Activated B cell treated with CpG ODN at 0.5 μM for 24 hours (primary cell): ENCODE measurements around the gene PTPRR. TPM values are rescaled to one million over a fixed set of nuclear protein-coding genes. Genes with fewer than 3 reads are reported as not detected.

Experiments
- ATAC-seq: fragments of 200-7000 bp; cut with Tn5 transposase; one replicate; pipeline ENCODE4 v1.10.0; 2021; ENCODE audit warnings: low read depth, mild to moderate bottlenecking, moderate library complexity
- CTCF ChIA-PET: fragments of 350-600 bp; sonication (Branson Sonifier 250); formaldehyde crosslinking; loops from one replicate; lab custom pipeline; 2021; ENCODE audit warnings: antibody characterized with exemption; lab: Charles Lee
- POLR2A ChIA-PET: fragments of 350-600 bp; sonication (Branson Sonifier 250); formaldehyde crosslinking; loops from one replicate; lab custom pipeline; 2021; ENCODE audit warnings: antibody characterized with exemption; lab: Charles Lee
- DNase-seq: peaks from one replicate; pipeline ENCODE4 v3.0.0; 2022
- H3K27ac Mint-ChIP-seq: one replicate; pipeline ENCODE4 v1.8.0; 2020; ENCODE audit warnings: mixed read lengths
- H3K27me3 Mint-ChIP-seq: one replicate; pipeline ENCODE4 v1.8.0; 2021; ENCODE audit warnings: mixed read lengths
- H3K36me3 Mint-ChIP-seq: one replicate; pipeline ENCODE4 v1.8.0; 2021; ENCODE audit warnings: low read depth, mixed read lengths
- H3K4me1 Mint-ChIP-seq: one replicate; pipeline ENCODE4 v1.8.0; 2021; ENCODE audit warnings: mixed read lengths
- H3K4me3 Mint-ChIP-seq: one replicate; pipeline ENCODE4 v1.8.0; 2020; ENCODE audit warnings: mild to moderate bottlenecking, mixed read lengths
- H3K9me3 Mint-ChIP-seq: one replicate; pipeline ENCODE4 v1.8.0; 2020; ENCODE audit warnings: mixed read lengths
- intact Hi-C: fragments of 100-400 bp; cut with micrococcal nuclease; formaldehyde crosslinking; loops from one replicate; pipeline ENCODE4 v1.15.1; 2024
- total RNA-seq: library from RNA; stranded (reverse); gene quantifications from 2 replicates; pipeline ENCODE4 v1.2.3, GENCODE V29; 2022
- TF ChIP-seq, protein P1 (sequence below): fragments of 200-600 bp; IDR thresholded peaks from one replicate; pipeline ENCODE4 v1.8.0; 2022; ENCODE audit warnings: antibody characterized with exemption, mild to moderate bottlenecking

The PTPRR gene
- total RNA-seq, 1 donor from 2014 or later: not detected

DNA sequence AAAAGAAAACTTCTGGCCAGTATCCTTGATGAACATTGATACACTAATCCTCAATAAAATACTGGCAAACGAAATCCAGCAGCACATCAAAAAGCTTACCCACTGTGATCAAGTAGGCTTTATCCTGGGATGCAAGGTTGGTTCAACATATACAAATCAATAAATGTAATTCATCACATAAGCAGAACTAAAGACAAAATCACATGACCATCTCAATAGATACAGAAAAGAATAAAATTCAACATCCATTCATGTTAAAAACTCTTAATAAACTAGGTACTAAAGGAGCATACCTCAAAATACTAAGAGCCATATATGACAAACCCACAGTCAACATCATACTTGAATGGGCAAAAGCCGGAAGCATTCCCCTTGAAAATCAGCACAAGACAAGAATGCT, 211.5 kb downstream of the PTPRR start:
- Mint-ChIP-seq H3K27ac (no peak overlapping the region), H3K9me3 (no peaks in the 10 kb centered on the region), H3K27me3 (peaks cover 7% of the 10 kb centered on the region), H3K4me1 (no peaks in the 10 kb centered on the region), H3K4me3 (no peak overlapping the region), H3K36me3 (no peaks in the 10 kb centered on the region)
- CTCF ChIA-PET: interaction anchor here (1.5 kb wide), 1 partner anchor 12 kb away, joined by 3 read pairs; no protein-coding TSS in a partner anchor
- no peak for DNase-seq
- ATAC-seq: no peak
- intact Hi-C loops: no loop called here
- POLR2A ChIA-PET: no interaction called here
- TF ChIP-seq, protein P1, sequence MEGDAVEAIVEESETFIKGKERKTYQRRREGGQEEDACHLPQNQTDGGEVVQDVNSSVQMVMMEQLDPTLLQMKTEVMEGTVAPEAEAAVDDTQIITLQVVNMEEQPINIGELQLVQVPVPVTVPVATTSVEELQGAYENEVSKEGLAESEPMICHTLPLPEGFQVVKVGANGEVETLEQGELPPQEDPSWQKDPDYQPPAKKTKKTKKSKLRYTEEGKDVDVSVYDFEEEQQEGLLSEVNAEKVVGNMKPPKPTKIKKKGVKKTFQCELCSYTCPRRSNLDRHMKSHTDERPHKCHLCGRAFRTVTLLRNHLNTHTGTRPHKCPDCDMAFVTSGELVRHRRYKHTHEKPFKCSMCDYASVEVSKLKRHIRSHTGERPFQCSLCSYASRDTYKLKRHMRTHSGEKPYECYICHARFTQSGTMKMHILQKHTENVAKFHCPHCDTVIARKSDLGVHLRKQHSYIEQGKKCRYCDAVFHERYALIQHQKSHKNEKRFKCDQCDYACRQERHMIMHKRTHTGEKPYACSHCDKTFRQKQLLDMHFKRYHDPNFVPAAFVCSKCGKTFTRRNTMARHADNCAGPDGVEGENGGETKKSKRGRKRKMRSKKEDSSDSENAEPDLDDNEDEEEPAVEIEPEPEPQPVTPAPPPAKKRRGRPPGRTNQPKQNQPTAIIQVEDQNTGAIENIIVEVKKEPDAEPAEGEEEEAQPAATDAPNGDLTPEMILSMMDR: no peak

DNA sequence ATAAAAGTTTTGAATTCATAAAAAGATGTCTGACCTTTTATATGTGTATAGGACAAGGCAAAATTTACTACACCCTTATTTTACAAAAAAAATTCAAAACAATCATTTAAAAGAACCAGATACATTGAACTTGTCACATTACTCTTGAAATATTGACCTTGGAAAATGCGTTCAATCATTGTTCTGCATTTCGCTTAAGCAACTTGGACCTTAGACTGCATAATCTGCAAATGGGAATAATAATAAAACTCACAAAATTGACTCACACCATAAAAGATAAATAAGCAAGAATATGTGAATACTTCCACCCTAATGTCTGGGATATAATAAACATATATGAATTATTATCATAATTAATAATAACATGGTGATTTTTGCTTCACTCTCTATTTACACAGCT, 213.9 kb downstream of the PTPRR start:
- TF ChIP-seq, protein P1: no peak
- Mint-ChIP-seq H3K4me1 (no peaks in the 10 kb centered on the region), H3K36me3 (no peaks in the 10 kb centered on the region), H3K9me3 (no peaks in the 10 kb centered on the region), H3K27me3 (peaks cover 9% of the 10 kb centered on the region), H3K4me3 (no peak overlapping the region), H3K27ac (no peak overlapping the region)
- POLR2A ChIA-PET: no interaction called here
- DNase-seq (no peak), ATAC-seq (no peak)
- intact Hi-C loops: no loop called here
- CTCF ChIA-PET: no interaction called here

DNA sequence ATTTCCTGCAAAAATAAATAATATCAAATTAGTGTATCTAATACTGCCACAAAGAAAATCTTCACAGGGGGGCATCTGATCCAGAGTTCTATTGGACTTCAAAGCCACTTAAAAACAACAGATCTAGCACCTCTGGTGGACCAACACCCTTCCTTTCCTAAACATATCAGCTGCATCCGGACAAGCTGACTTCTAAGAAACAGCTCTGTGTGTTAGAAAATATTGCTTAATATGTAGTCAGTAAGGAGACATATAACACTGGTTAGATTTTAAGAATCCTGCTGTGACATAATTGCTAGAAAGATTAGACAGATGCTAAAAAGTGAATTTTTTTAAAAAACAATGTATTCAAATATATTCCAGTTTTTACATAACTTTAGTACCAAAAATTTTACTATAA, 222.2 kb downstream of the PTPRR start:
- ChIA-PET POLR2A (no interaction called here), CTCF (no interaction called here)
- H3K27ac Mint-ChIP-seq: no peak overlapping the region
- H3K9me3 Mint-ChIP-seq: no peaks in the 10 kb centered on the region
- no peaks in the 10 kb centered on the region for H3K4me1 Mint-ChIP-seq
- ATAC-seq (no peak), DNase-seq (no peak)
- TF ChIP-seq, protein P1: no peak
- intact Hi-C loops: no loop called here
- H3K4me3 Mint-ChIP-seq: no peak overlapping the region
- peaks cover 8% of the 10 kb centered on the region for H3K27me3 Mint-ChIP-seq
- no peaks in the 10 kb centered on the region for H3K36me3 Mint-ChIP-seq

DNA sequence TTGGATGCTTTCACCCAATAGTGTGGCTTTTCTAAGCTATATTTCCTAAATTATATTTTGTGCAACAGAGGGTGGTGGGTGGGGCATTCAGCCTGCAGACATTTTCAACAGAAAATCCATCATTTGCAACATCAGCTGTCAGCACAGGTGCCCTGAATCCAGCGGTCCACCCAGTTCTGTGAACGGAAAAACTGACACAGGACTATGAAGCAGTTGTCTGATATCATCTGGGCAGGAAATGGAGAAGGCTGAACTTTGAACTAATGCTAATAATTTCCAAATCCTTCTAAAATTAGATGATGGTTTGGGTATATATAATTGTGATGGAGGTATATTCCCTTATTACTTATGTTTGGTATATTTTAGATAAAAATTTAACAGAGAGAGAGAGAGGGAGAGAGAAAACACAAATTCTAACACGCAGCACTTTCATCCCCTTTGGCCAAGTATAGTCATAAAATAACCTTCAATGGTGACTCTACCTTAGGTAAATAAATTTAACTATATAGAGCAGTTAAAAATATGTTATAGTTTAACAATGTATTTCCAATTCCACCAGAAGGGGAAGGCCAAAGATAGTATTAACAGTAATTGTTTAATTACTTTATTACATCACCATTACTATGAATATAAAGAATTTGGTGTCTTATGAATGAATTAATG, 225.0 kb downstream of the PTPRR start:
- Mint-ChIP-seq H3K27me3 (peaks cover 5% of the 10 kb centered on the region), H3K4me3 (no peak overlapping the region), H3K9me3 (no peaks in the 10 kb centered on the region), H3K27ac (no peak overlapping the region), H3K4me1 (no peaks in the 10 kb centered on the region), H3K36me3 (no peaks in the 10 kb centered on the region)
- DNase-seq (no peak), ATAC-seq (no peak)
- intact Hi-C loops: no loop called here
- ChIA-PET POLR2A (no interaction called here), CTCF (no interaction called here)
- TF ChIP-seq, protein P1: no peak

DNA sequence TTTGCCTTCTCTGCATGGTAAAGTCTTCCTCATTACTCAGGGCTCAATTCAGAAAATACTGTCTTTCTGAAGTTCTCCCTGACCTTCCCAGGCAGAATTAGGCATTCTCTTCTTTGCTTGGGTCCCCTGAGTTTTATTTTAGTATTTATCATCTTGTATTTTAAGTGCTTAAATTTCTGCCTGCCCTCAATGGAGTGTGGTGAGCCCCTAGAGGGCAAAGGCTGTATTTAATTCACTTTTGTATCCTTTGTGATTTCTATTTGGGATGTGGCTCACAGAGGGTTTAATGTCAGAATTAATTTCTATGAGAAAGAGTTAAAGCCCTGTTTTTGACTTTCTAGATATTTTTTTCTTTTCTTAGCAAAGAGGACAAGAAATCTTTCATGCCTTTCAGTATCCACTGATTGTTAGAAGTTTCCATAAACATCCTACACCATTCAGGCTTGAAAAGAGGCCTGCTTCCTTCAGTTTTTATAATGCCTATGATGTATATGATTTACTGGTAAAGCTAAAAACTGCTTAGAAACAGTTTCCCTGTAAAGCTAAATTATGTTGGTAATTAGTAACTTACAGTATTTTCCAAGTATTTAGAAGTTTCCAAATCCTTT, 227.8 kb downstream of the PTPRR start:
- TF ChIP-seq, protein P1: no peak
- CTCF ChIA-PET: no interaction called here

More for the DNA sequence above, 227.8 kb downstream of the PTPRR start:
- ATAC-seq: no peak
- Mint-ChIP-seq H3K36me3 (no peaks in the 10 kb centered on the region), H3K27ac (no peak overlapping the region), H3K27me3 (no peaks in the 10 kb centered on the region), H3K4me1 (no peaks in the 10 kb centered on the region), H3K4me3 (no peak overlapping the region), H3K9me3 (no peaks in the 10 kb centered on the region)
- POLR2A ChIA-PET: no interaction called here
- intact Hi-C loops: no loop called here
- no peak for DNase-seq
